LHCN-M2 (cell line): ENCODE results near the gene SLC39A10. TPM values are rescaled to one million over a fixed set of nuclear protein-coding genes. Genes with fewer than 3 reads are reported as not detected.
A peak's percentile ranks its signal among the peaks of the same experiment; 100 is the strongest.
"Not testable (repeated sequence)": the region's sequence is repeated elsewhere in the genome, so short reads cannot be mapped to it uniquely, and the experiment has no call there.

Experiments used
- DNase-seq: peaks from one replicate; pipeline ENCODE4 v3.0.0-alpha.2; 2012; ENCODE audit warnings: low read depth
- total RNA-seq: library from RNA; depleted of rRNA; stranded (reverse); fragments of >200 nt; gene quantifications from 2 replicates; pipeline ENCODE4 v1.2.3, GENCODE V29; 2014

Gene SLC39A10
- total RNA-seq, 1 experiment from 2014 or later, result 31.3 TPM

- DNase-seq, result no peak
These were observed 10.6 kb upstream of the SLC39A10 start for GRCh38 chr2:195646424-195646823.

- no peak for DNase-seq
These were observed 9.7 kb upstream of the SLC39A10 start for GRCh38 chr2:195647302-195647701.

GRCh38 chr2:195648370-195648769, 8.7 kb upstream of the SLC39A10 start:
- DNase-seq, result not testable (repeated sequence)

- DNase-seq, result peak; percentile 22
These were observed 8.2 kb upstream of the SLC39A10 start for GRCh38 chr2:195648787-195649186.

GRCh38 chr2:195649629-195650190, 7.3 kb upstream of the SLC39A10 start:
- no peak for DNase-seq

- no peak for DNase-seq
These were observed 6.0 kb upstream of the SLC39A10 start for GRCh38 chr2:195651046-195651445.

- DNase-seq, result no peak
These were observed 4.1 kb upstream of the SLC39A10 start for GRCh38 chr2:195652911-195653310.

GRCh38 chr2:195656161-195656858, 716 bp upstream of the SLC39A10 start:
- DNase-seq, result no peak

GRCh38 chr2:195657634-195658540, 861 bp downstream of the SLC39A10 start:
- peak; percentile 71 for DNase-seq

GRCh38 chr2:195658541-195658890, 1.5 kb downstream of the SLC39A10 start:
- DNase-seq, result peak; percentile 77

GRCh38 chr2:195659114-195659513, 2.1 kb downstream of the SLC39A10 start:
- no peak for DNase-seq

- peak; percentile 73 for DNase-seq
These were observed 3.2 kb downstream of the SLC39A10 start for GRCh38 chr2:195659982-195660890.

GRCh38 chr2:195662138-195662537, 5.1 kb downstream of the SLC39A10 start:
- peak; percentile 7 for DNase-seq

- no peak for DNase-seq
These were observed 6.0 kb downstream of the SLC39A10 start for GRCh38 chr2:195663007-195663406.

- peak; percentile 21 for DNase-seq
These were observed 7.5 kb downstream of the SLC39A10 start for GRCh38 chr2:195664528-195664927.

- DNase-seq, result not testable (repeated sequence)
These were observed 8.1 kb downstream of the SLC39A10 start for GRCh38 chr2:195665153-195665552.

GRCh38 chr2:195666113-195666712, 9.2 kb downstream of the SLC39A10 start:
- DNase-seq, result peak; percentile 34

GRCh38 chr2:195667974-195668373, 10.9 kb downstream of the SLC39A10 start:
- DNase-seq, result no peak

- DNase-seq, result no peak
These were observed 13.2 kb downstream of the SLC39A10 start for GRCh38 chr2:195670191-195670590.

- no peak for DNase-seq
These were observed 14.5 kb downstream of the SLC39A10 start for GRCh38 chr2:195671563-195671962.

- DNase-seq, result no peak
These were observed 15.6 kb downstream of the SLC39A10 start for GRCh38 chr2:195672674-195673073.
